Testis (tissue), 2 donors: ENCODE measurements around the gene FAM200C.

Experiments used
- CTCF ChIP-seq, 3 experiments: fragments of 450-650 bp in 2 of 3; fragments of 200-600 bp in 1 of 3; sonication (generic) in 1 of 3; IDR thresholded peaks; one replicate each; pipeline ENCODE4 v1.5.1; 2016 to 2019; ENCODE audit warnings: antibody characterized with exemption in 3 of 3, mild to moderate bottlenecking in 2 of 3, moderate library complexity in 1 of 3
- POLR2A ChIP-seq: fragments of 450-650 bp; IDR thresholded peaks from one replicate; pipeline ENCODE4 v1.6.1; 2017; ENCODE audit warnings: antibody characterized with exemption, mild to moderate bottlenecking, moderate library complexity

- TF ChIP-seq CTCF (IDR thresholded peaks at IDR 0.05) (peak in 2 of 3 experiments; percentile 57 to 62), POLR2A (no peak)
Measured at GRCh38 chr5:160438316-160439204, 38.7 kb upstream of the FAM200C start.
